CD4-positive, CD25-positive, alpha-beta regulatory T cell (primary cell): ENCODE measurements around the gene JPH3. TPM values are rescaled to one million over a fixed set of nuclear protein-coding genes. Genes with fewer than 3 reads are reported as not detected.

Source experiments
- ATAC-seq, 2 donors: fragments of 150-1000 bp; cut with Tn5 transposase; one replicate each; pipeline ENCODE4 v1.10.0; 2021; ENCODE audit warnings: low read depth in 2 of 2, moderate number of reproducible peaks in 2 of 2, moderate library complexity in 1 of 2
- DNase-seq, 3 donors: peaks; one replicate each; pipeline versions ENCODE4 v3.0.0 to v3.0.0-alpha.2; 2012 to 2022; ENCODE audit warnings: mixed read lengths in 1 of 3
- H3K27ac ChIP-seq: one replicate; pipeline ENCODE4 v1.7.0; 2013; ENCODE audit warnings: mild to moderate bottlenecking, low read length; ENCODE audit not compliant: insufficient read depth, poor library complexity, severe bottlenecking
- H3K27me3 ChIP-seq: one replicate; pipeline ENCODE4 v1.7.0; 2013; ENCODE audit warnings: low read length; ENCODE audit not compliant: control insufficient read depth, insufficient read depth
- H3K36me3 ChIP-seq: one replicate; pipeline ENCODE4 v1.7.0; 2013; ENCODE audit warnings: mild to moderate bottlenecking, low read length, moderate library complexity; ENCODE audit not compliant: control insufficient read depth, insufficient read depth
- H3K4me1 ChIP-seq: 2 replicates; pipeline ENCODE4 v1.7.0; 2013; ENCODE audit warnings: mild to moderate bottlenecking, low read length; ENCODE audit not compliant: insufficient read depth, control insufficient read depth, poor library complexity, severe bottlenecking
- H3K4me3 ChIP-seq: one replicate; pipeline ENCODE4 v1.7.0; 2013; ENCODE audit warnings: low read depth, mild to moderate bottlenecking, low read length, moderate library complexity
- H3K9me3 ChIP-seq, 2 experiments: 1 replicate in 1 of 2; 2 replicates in 1 of 2; pipeline ENCODE4 v1.7.0; 2013; ENCODE audit warnings: low read length in 2 of 2, mild to moderate bottlenecking in 1 of 2, moderate library complexity in 1 of 2; ENCODE audit not compliant: control insufficient read depth in 2 of 2
- H3K27ac Mint-ChIP-seq, 3 donors: one replicate each; pipeline ENCODE4 v1.8.0; 2020 to 2022; ENCODE audit warnings: mild to moderate bottlenecking in 3 of 3, mixed read lengths in 3 of 3, moderate library complexity in 2 of 3
- H3K27me3 Mint-ChIP-seq: one replicate; pipeline ENCODE4 v1.8.0; 2022; ENCODE audit warnings: mild to moderate bottlenecking, mixed read lengths
- H3K36me3 Mint-ChIP-seq: one replicate; pipeline ENCODE4 v1.8.0; 2020; ENCODE audit warnings: mixed read lengths
- H3K4me1 Mint-ChIP-seq, 4 donors: one replicate each; pipeline ENCODE4 v1.8.0; 2020 to 2022; ENCODE audit warnings: mixed read lengths in 4 of 4, mild to moderate bottlenecking in 1 of 4
- H3K4me3 Mint-ChIP-seq, 4 donors: one replicate each; pipeline ENCODE4 v1.8.0; 2020 to 2022; ENCODE audit warnings: mild to moderate bottlenecking in 4 of 4, mixed read lengths in 4 of 4, moderate library complexity in 3 of 4
- H3K9me3 Mint-ChIP-seq, 7 donors: one replicate each; pipeline ENCODE4 v1.8.0; 2020 to 2022; ENCODE audit warnings: mixed read lengths in 7 of 7, mild to moderate bottlenecking in 3 of 7, moderate library complexity in 2 of 7
- polyA plus RNA-seq, 4 donors: library from polyadenylated mRNA; unstranded; fragments of 300-500 nt; fragmentation: Illumina TruSeq; gene quantifications; one replicate each; pipeline ENCODE4 v1.2.3, GENCODE V29; 2021
- total RNA-seq: library from RNA; stranded (reverse); gene quantifications from one replicate; pipeline ENCODE4 v1.2.3, GENCODE V29; 2022

The JPH3 gene
- total and polyA plus RNA-seq, 5 donors from 2014 or later: not detected

GRCh38 chr16:87607871-87608270 is 5.6 kb downstream of the JPH3 start:
- no peak overlapping the region for H3K4me3 ChIP-seq
- H3K27ac ChIP-seq: no peak overlapping the region
- DNase-seq: no peak
- no peaks in the 10 kb centered on the region for H3K36me3 ChIP-seq
- peaks cover 7% of the 10 kb centered on the region for H3K27me3 ChIP-seq
- H3K9me3 Mint-ChIP-seq: peaks cover 0 to 3% (median 0%) of the 10 kb centered on the region in 7 donors
- peaks cover 40% of the 10 kb centered on the region for H3K27me3 Mint-ChIP-seq
- no peak overlapping the region for H3K27ac Mint-ChIP-seq
- ATAC-seq: no peak
- peaks cover 0 to 11% (median 3%) of the 10 kb centered on the region in 4 donors for H3K4me1 Mint-ChIP-seq
- no peaks in the 10 kb centered on the region for H3K36me3 Mint-ChIP-seq
- H3K9me3 ChIP-seq: no peaks in the 10 kb centered on the region
- H3K4me1 ChIP-seq: peaks cover 11% of the 10 kb centered on the region
- H3K4me3 Mint-ChIP-seq: no peak overlapping the region

- Histone ChIP-seq H3K27me3 (peaks cover 7% of the 10 kb centered on the region), H3K4me1 (peaks cover 4% of the 10 kb centered on the region), H3K36me3 (no peaks in the 10 kb centered on the region), H3K27ac (no peak overlapping the region), H3K4me3 (no peak overlapping the region), H3K9me3 (no peaks in the 10 kb centered on the region)
- peak in 2 of 3 donors; percentile 25 to 28 for DNase-seq
- Mint-ChIP-seq H3K4me3 (no peak overlapping the region), H3K36me3 (no peaks in the 10 kb centered on the region), H3K27me3 (peaks cover 40% of the 10 kb centered on the region), H3K4me1 (peaks cover 0 to 8% (median 3%) of the 10 kb centered on the region in 4 donors), H3K27ac (no peak overlapping the region), H3K9me3 (peaks cover 0 to 3% (median 0%) of the 10 kb centered on the region in 7 donors)
- no peak for ATAC-seq
These were observed 6.2 kb downstream of the JPH3 start for GRCh38 chr16:87608400-87608985.

GRCh38 chr16:87610026-87610425 is 7.7 kb downstream of the JPH3 start:
- Histone ChIP-seq H3K4me1 (no peaks in the 10 kb centered on the region), H3K36me3 (no peaks in the 10 kb centered on the region), H3K9me3 (no peaks in the 10 kb centered on the region), H3K4me3 (no peak overlapping the region), H3K27me3 (peaks cover 6% of the 10 kb centered on the region), H3K27ac (no peak overlapping the region)
- Mint-ChIP-seq H3K27me3 (peaks cover 28% of the 10 kb centered on the region), H3K36me3 (no peaks in the 10 kb centered on the region), H3K4me1 (peaks cover 0 to 2% (median 0%) of the 10 kb centered on the region in 4 donors), H3K4me3 (no peak overlapping the region), H3K27ac (no peak overlapping the region), H3K9me3 (peaks cover 0 to 3% (median 0%) of the 10 kb centered on the region in 7 donors)
- DNase-seq (no peak), ATAC-seq (no peak)

GRCh38 chr16:87611456-87611855 is 9.1 kb downstream of the JPH3 start:
- H3K36me3 Mint-ChIP-seq: no peaks in the 10 kb centered on the region
- ATAC-seq (no peak), DNase-seq (no peak)
- no peaks in the 10 kb centered on the region for H3K4me1 ChIP-seq
- H3K4me1 Mint-ChIP-seq: peaks cover 0 to under 1% (median 0%) of the 10 kb centered on the region in 4 donors
- H3K27me3 ChIP-seq: peaks cover 1% of the 10 kb centered on the region
- H3K27ac ChIP-seq: no peak overlapping the region
- no peak overlapping the region for H3K4me3 ChIP-seq
- peaks cover 18% of the 10 kb centered on the region for H3K27me3 Mint-ChIP-seq
- H3K36me3 ChIP-seq: no peaks in the 10 kb centered on the region
- H3K4me3 Mint-ChIP-seq: no peak overlapping the region
- H3K27ac Mint-ChIP-seq: no peak overlapping the region
- H3K9me3 Mint-ChIP-seq: peaks cover 0 to 3% (median 0%) of the 10 kb centered on the region in 7 donors
- H3K9me3 ChIP-seq: no peaks in the 10 kb centered on the region

GRCh38 chr16:87613961-87614360 is 11.7 kb downstream of the JPH3 start:
- ATAC-seq: no peak

GRCh38 chr16:87615621-87616041 is 13.3 kb downstream of the JPH3 start:
- H3K27me3 Mint-ChIP-seq: peaks cover 6% of the 10 kb centered on the region
- Histone ChIP-seq H3K36me3 (no peaks in the 10 kb centered on the region), H3K4me1 (no peaks in the 10 kb centered on the region), H3K27me3 (no peaks in the 10 kb centered on the region), H3K4me3 (no peak overlapping the region), H3K9me3 (no peaks in the 10 kb centered on the region), H3K27ac (no peak overlapping the region)
- ATAC-seq: no peak
- no peaks in the 10 kb centered on the region for H3K36me3 Mint-ChIP-seq
- H3K9me3 Mint-ChIP-seq: peaks cover 0 to 2% (median 0%) of the 10 kb centered on the region in 7 donors
- peak overlapping the region in 1 of 4 donors; percentile 38 for H3K4me3 Mint-ChIP-seq
- no peak overlapping the region for H3K27ac Mint-ChIP-seq
- DNase-seq: no peak
- H3K4me1 Mint-ChIP-seq: no peaks in the 10 kb centered on the region

More at GRCh38 chr16:87613961-87614360, 11.7 kb downstream of the JPH3 start:
- Histone ChIP-seq H3K27ac (no peak overlapping the region), H3K36me3 (no peaks in the 10 kb centered on the region), H3K9me3 (no peaks in the 10 kb centered on the region), H3K4me3 (no peak overlapping the region), H3K4me1 (no peaks in the 10 kb centered on the region), H3K27me3 (no peaks in the 10 kb centered on the region)
- no peaks in the 10 kb centered on the region for H3K36me3 Mint-ChIP-seq
- DNase-seq: no peak
- peaks cover 6% of the 10 kb centered on the region for H3K27me3 Mint-ChIP-seq
- H3K27ac Mint-ChIP-seq: no peak overlapping the region
- no peak overlapping the region for H3K4me3 Mint-ChIP-seq
- peaks cover 0 to 2% (median 0%) of the 10 kb centered on the region in 7 donors for H3K9me3 Mint-ChIP-seq
- no peaks in the 10 kb centered on the region for H3K4me1 Mint-ChIP-seq

GRCh38 chr16:87616556-87616955 is 14.2 kb downstream of the JPH3 start:
- H3K4me3 ChIP-seq: no peak overlapping the region
- Mint-ChIP-seq H3K36me3 (no peaks in the 10 kb centered on the region), H3K4me1 (no peaks in the 10 kb centered on the region), H3K27ac (no peak overlapping the region), H3K27me3 (peaks cover 6% of the 10 kb centered on the region), H3K4me3 (no peak overlapping the region), H3K9me3 (no peaks in the 10 kb centered on the region)
- ATAC-seq (no peak), DNase-seq (no peak)
- no peaks in the 10 kb centered on the region for H3K4me1 ChIP-seq
- H3K36me3 ChIP-seq: no peaks in the 10 kb centered on the region
- no peaks in the 10 kb centered on the region for H3K9me3 ChIP-seq
- H3K27me3 ChIP-seq: no peaks in the 10 kb centered on the region
- H3K27ac ChIP-seq: no peak overlapping the region

- ATAC-seq: no peak
- Mint-ChIP-seq H3K36me3 (no peaks in the 10 kb centered on the region), H3K4me1 (no peaks in the 10 kb centered on the region), H3K4me3 (no peak overlapping the region), H3K27me3 (peaks cover 10% of the 10 kb centered on the region), H3K9me3 (no peaks in the 10 kb centered on the region), H3K27ac (no peak overlapping the region)
- no peaks in the 10 kb centered on the region for H3K9me3 ChIP-seq
- H3K36me3 ChIP-seq: no peaks in the 10 kb centered on the region
- H3K27ac ChIP-seq: no peak overlapping the region
- no peak for DNase-seq
- no peak overlapping the region for H3K4me3 ChIP-seq
- no peaks in the 10 kb centered on the region for H3K27me3 ChIP-seq
- no peaks in the 10 kb centered on the region for H3K4me1 ChIP-seq
These were observed 15.9 kb downstream of the JPH3 start for GRCh38 chr16:87618216-87618615.
